Liver (tissue), 9 donors: Measurements from ENCODE around the gene NUDT21. TPM values are rescaled to one million over a fixed set of nuclear protein-coding genes. Genes with fewer than 3 reads are reported as not detected.
A peak's percentile ranks its signal among the peaks of the same experiment; 100 is the strongest.

Experiments used
- DNase-seq: peaks from one replicate; pipeline ENCODE4 v3.0.0-alpha.2; 2017; ENCODE audit warnings: low spot score
- H3K27ac ChIP-seq, 2 donors: one replicate each; pipeline ENCODE4 v1.7.0; 2013; ENCODE audit warnings: inconsistent platforms in 2 of 2, low read length in 2 of 2, control low read depth in 1 of 2, low read depth in 1 of 2, mild to moderate bottlenecking in 1 of 2
- H3K27me3 ChIP-seq, 4 donors: one replicate each; pipeline versions ENCODE4 v1.6.1 to v1.7.0; 2013; ENCODE audit warnings: low read length in 3 of 4, inconsistent platforms in 1 of 4, mild to moderate bottlenecking in 1 of 4, moderate library complexity in 1 of 4; ENCODE audit not compliant: control insufficient read depth in 4 of 4, insufficient read depth in 4 of 4
- H3K36me3 ChIP-seq, 4 donors: one replicate each; pipeline versions ENCODE4 v1.6.1 to v1.7.0; 2013; ENCODE audit warnings: low read length in 3 of 4, mild to moderate bottlenecking in 3 of 4, low read depth in 1 of 4, moderate library complexity in 1 of 4; ENCODE audit not compliant: control insufficient read depth in 4 of 4, insufficient read depth in 3 of 4
- H3K4me1 ChIP-seq, 4 donors: one replicate each; pipeline versions ENCODE4 v1.6.1 to v1.7.0; 2013; ENCODE audit warnings: low read length in 3 of 4, mild to moderate bottlenecking in 3 of 4, moderate library complexity in 1 of 4; ENCODE audit not compliant: control insufficient read depth in 4 of 4, insufficient read depth in 4 of 4
- H3K4me3 ChIP-seq, 3 donors: one replicate each; pipeline versions ENCODE4 v1.6.1 to v1.7.0; 2013; ENCODE audit warnings: low read length in 3 of 3, control low read depth in 1 of 3, low read depth in 1 of 3, mild to moderate bottlenecking in 1 of 3
- H3K9ac ChIP-seq, 2 donors: one replicate each; pipeline ENCODE4 v1.7.0; 2013; ENCODE audit warnings: low read length in 2 of 2, mild to moderate bottlenecking in 2 of 2, moderate library complexity in 2 of 2, control low read depth in 1 of 2, low read depth in 1 of 2
- H3K9me3 ChIP-seq, 4 donors: one replicate each; pipeline versions ENCODE4 v1.6.1 to v1.7.0; 2013; ENCODE audit warnings: low read length in 3 of 4; ENCODE audit not compliant: control insufficient read depth in 4 of 4
- ATF3 ChIP-seq: IDR thresholded peaks from 2 replicates; pipeline ENCODE4 v1.6.1; 2016; ENCODE audit warnings: antibody characterized with exemption
- CTCF ChIP-seq: fragments of 150-350 bp; IDR thresholded peaks from 2 replicates; pipeline ENCODE4 v1.5.1; 2017; ENCODE audit warnings: improper control_type of control experiment, low read depth, low read length; ENCODE audit not compliant: missing input control
- EGR1 ChIP-seq, 2 donors: IDR thresholded peaks; 2 replicates each; pipeline ENCODE4 v1.6.1; 2016 to 2018; ENCODE audit warnings: antibody characterized with exemption in 2 of 2, low read depth in 2 of 2
- FOXA1 ChIP-seq: IDR thresholded peaks from 2 replicates; pipeline ENCODE4 v1.6.1; 2016; ENCODE audit warnings: antibody characterized with exemption
- FOXA2 ChIP-seq: IDR thresholded peaks from 2 replicates; pipeline ENCODE4 v1.6.1; 2016; ENCODE audit warnings: antibody characterized with exemption
- HNF4A ChIP-seq, 2 donors: conservative IDR thresholded peaks; 2 replicates each; pipeline ENCODE4 v1.6.1; 2016; ENCODE audit warnings: antibody characterized with exemption in 2 of 2, mild to moderate bottlenecking in 2 of 2
- HNF4G ChIP-seq: IDR thresholded peaks from 2 replicates; pipeline ENCODE4 v1.6.1; 2016; ENCODE audit warnings: antibody characterized with exemption
- JUND ChIP-seq, 2 donors: IDR thresholded peaks; 2 replicates each; pipeline ENCODE4 v1.6.1; 2016; ENCODE audit warnings: antibody characterized with exemption in 2 of 2
- MAX ChIP-seq: IDR thresholded peaks from 2 replicates; pipeline ENCODE4 v1.6.1; 2016; ENCODE audit warnings: antibody characterized with exemption
- NR2F2 ChIP-seq: IDR thresholded peaks from 2 replicates; pipeline ENCODE4 v1.6.1; 2016; ENCODE audit warnings: antibody characterized with exemption
- RAD21 ChIP-seq, 2 donors: IDR thresholded peaks; 2 replicates each; pipeline ENCODE4 v1.6.1; 2016; ENCODE audit warnings: antibody characterized with exemption in 2 of 2, mild to moderate bottlenecking in 2 of 2
- RXRA ChIP-seq, 2 donors: IDR thresholded peaks; 2 replicates each; pipeline ENCODE4 v1.6.1; 2017 to 2018; ENCODE audit warnings: antibody characterized with exemption in 2 of 2, mild to moderate bottlenecking in 1 of 2
- SP1 ChIP-seq: IDR thresholded peaks from 2 replicates; pipeline ENCODE4 v1.6.1; 2018; ENCODE audit warnings: antibody characterized with exemption, mild to moderate bottlenecking
- TAF1 ChIP-seq: conservative IDR thresholded peaks from 2 replicates; pipeline ENCODE4 v1.6.1; 2016; ENCODE audit warnings: antibody characterized with exemption, mild to moderate bottlenecking
- WGBS: extraction: QIAGEN DNeasy Blood & Tissue Kit; methylation state at CpG from one replicate; pipeline ENCODE4 v1.1.7; 2013; 5-methylcytosine and 5-hydroxymethylcytosine counted together
- polyA plus RNA-seq, 2 donors: library from polyadenylated mRNA; stranded (reverse) in 1 of 2; unstranded in 1 of 2; fragments of 200-250 nt in 1 of 2; fragments of >200 nt in 1 of 2; fragmentation: Nextera tagmentation in 1 of 2; extraction: Ambion mirVana in 1 of 2; gene quantifications; one replicate each; pipeline versions ENCODE4 v1.2.1 to v1.2.3, GENCODE V29; 2013 to 2015
- total RNA-seq, 2 donors: library from RNA; depleted of rRNA; stranded (reverse); fragments of >200 nt; gene quantifications; one replicate each; pipeline ENCODE4 v1.2.3, GENCODE V29; 2014
- TF ChIP-seq, protein P1 (sequence below): IDR thresholded peaks from 2 replicates; pipeline ENCODE4 v1.6.1; 2016; ENCODE audit warnings: antibody characterized with exemption
- TF ChIP-seq, protein P2 (sequence below): IDR thresholded peaks from 2 replicates; pipeline ENCODE4 v1.6.1; 2016; ENCODE audit warnings: antibody characterized with exemption, mild to moderate bottlenecking
- donor health status: healthy.
- donor health status: healthy.
- donor health status: healthy.
- donor health status: healthy.
- donor health status: healthy.

NUDT21 gene
- total and polyA plus RNA-seq, 4 donors = 19.3 to 43.9 (median 27.2) TPM

DNA sequence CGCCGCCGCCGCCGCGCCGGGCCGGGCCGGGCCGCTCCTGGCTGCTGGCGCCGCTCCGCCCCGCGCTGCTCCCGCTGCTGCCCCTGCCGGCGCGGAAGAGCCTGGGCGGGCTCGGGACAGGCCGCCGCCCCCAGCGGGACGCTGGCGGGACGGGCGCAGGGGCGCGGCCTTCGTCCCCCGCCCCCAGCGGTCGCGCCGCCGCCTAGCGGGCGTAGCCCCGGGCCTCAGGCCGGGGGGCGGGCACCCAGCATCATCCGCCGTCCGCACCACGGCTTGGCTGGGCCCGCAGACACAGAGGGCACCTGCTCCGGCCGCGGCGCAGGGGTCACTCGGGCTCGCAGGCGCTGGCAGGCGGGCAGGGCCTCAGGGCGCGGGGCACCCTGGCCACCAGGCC is 25.7 kb downstream of the NUDT21 start, which contains the start of gene AMFR:
TSS of gene AMFR (minus strand) at position 107 of the 394 bp plus-strand sequence. CDS start 218 bp downstream, outside the sequence.
- H3K4me1 ChIP-seq = peaks cover 7 to 22% (median 17%) of the 10 kb centered on the region in 4 donors
- WGBS = under 1% methylated on average over 57 of the region's 57 CpGs
- H3K27ac ChIP-seq = peak within 1 kb of the TSS; percentile 79 to 82
- TF ChIP-seq CTCF (peak; percentile 64), ATF3 (no peak), FOXA2 (no peak), HNF4G (no peak), JUND (IDR thresholded peaks at IDR 0.05) (no peak)
- H3K27me3 ChIP-seq = no peaks in the 10 kb centered on the region
- peak; percentile 75 for DNase-seq
- H3K9ac ChIP-seq = peak within 1 kb of the TSS; percentile 62 to 97
- H3K4me3 ChIP-seq = peak within 1 kb of the TSS; percentile 67 to 99 (median 86)
- peaks cover 0 to 4% (median under 1%) of the 10 kb centered on the region in 4 donors for H3K36me3 ChIP-seq
- no peaks in the 10 kb centered on the region for H3K9me3 ChIP-seq

GRCh38 chr16:56424791-56425438 is 26.2 kb downstream of the NUDT21 start:
- WGBS = under 1% methylated on average over 79 of the region's 79 CpGs
- Histone ChIP-seq H3K4me1 (peaks cover 9 to 25% (median 17%) of the 10 kb centered on the region in 4 donors), H3K9ac (peak overlapping the region in 1 of 2 donors; percentile 62), H3K9me3 (no peaks in the 10 kb centered on the region), H3K4me3 (peak overlapping the region; percentile 67 to 99 (median 86)), H3K36me3 (no peaks in the 10 kb centered on the region), H3K27me3 (no peaks in the 10 kb centered on the region), H3K27ac (peak overlapping the region; percentile 79 to 82)
- DNase-seq = peak; percentile 63
- no peak for TF ChIP-seq CTCF
- TF ChIP-seq ATF3 = no peak
- no peak for TF ChIP-seq RAD21 (IDR thresholded peaks at IDR 0.05)
- no peak for TF ChIP-seq TAF1

DNA sequence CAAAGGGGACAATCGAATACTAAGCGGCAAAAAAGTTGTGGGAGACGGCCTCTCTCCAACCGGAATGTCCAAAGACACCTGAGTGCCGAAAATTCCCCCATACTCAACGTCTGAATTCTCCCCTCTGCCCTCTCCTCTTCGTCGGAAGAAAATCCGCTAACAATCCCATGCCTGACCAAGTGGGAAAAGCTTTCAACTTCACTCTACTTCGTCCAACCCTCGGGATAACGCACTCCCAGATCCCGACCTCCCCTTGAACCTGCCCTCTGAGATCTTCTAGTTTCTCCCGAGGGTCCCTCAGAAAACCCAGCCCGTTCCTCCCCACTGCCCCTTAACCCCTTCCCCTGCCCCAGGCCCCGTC is 26.7 kb downstream of the NUDT21 start:
- Histone ChIP-seq H3K36me3 (no peaks in the 10 kb centered on the region), H3K4me3 (peak overlapping the region; percentile 59 to 99 (median 86)), H3K4me1 (peaks cover 9 to 25% (median 17%) of the 10 kb centered on the region in 4 donors), H3K9me3 (no peaks in the 10 kb centered on the region), H3K27me3 (no peaks in the 10 kb centered on the region), H3K9ac (peak overlapping the region; percentile 42 to 97), H3K27ac (peak overlapping the region; percentile 79 to 82)
- peak; percentile 38 for DNase-seq
- 2% methylated on average over 16 of the region's 16 CpGs for WGBS
- TF ChIP-seq NR2F2 = no peak
- no peak for TF ChIP-seq HNF4A (conservative IDR thresholded peaks at IDR 0.05)
- TF ChIP-seq, protein P1, sequence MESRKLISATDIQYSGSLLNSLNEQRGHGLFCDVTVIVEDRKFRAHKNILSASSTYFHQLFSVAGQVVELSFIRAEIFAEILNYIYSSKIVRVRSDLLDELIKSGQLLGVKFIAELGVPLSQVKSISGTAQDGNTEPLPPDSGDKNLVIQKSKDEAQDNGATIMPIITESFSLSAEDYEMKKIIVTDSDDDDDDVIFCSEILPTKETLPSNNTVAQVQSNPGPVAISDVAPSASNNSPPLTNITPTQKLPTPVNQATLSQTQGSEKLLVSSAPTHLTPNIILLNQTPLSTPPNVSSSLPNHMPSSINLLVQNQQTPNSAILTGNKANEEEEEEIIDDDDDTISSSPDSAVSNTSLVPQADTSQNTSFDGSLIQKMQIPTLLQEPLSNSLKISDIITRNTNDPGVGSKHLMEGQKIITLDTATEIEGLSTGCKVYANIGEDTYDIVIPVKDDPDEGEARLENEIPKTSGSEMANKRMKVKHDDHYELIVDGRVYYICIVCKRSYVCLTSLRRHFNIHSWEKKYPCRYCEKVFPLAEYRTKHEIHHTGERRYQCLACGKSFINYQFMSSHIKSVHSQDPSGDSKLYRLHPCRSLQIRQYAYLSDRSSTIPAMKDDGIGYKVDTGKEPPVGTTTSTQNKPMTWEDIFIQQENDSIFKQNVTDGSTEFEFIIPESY = no peak
- TF ChIP-seq RXRA (IDR thresholded peaks at IDR 0.05) = no peak
- TF ChIP-seq TAF1 = no peak
- TF ChIP-seq SP1 = no peak
- TF ChIP-seq EGR1 (IDR thresholded peaks at IDR 0.05; ENCODE audit: low read depth in 2 of 2) = no peak
- TF ChIP-seq RAD21 (IDR thresholded peaks at IDR 0.05) = no peak
- TF ChIP-seq, protein P2, sequence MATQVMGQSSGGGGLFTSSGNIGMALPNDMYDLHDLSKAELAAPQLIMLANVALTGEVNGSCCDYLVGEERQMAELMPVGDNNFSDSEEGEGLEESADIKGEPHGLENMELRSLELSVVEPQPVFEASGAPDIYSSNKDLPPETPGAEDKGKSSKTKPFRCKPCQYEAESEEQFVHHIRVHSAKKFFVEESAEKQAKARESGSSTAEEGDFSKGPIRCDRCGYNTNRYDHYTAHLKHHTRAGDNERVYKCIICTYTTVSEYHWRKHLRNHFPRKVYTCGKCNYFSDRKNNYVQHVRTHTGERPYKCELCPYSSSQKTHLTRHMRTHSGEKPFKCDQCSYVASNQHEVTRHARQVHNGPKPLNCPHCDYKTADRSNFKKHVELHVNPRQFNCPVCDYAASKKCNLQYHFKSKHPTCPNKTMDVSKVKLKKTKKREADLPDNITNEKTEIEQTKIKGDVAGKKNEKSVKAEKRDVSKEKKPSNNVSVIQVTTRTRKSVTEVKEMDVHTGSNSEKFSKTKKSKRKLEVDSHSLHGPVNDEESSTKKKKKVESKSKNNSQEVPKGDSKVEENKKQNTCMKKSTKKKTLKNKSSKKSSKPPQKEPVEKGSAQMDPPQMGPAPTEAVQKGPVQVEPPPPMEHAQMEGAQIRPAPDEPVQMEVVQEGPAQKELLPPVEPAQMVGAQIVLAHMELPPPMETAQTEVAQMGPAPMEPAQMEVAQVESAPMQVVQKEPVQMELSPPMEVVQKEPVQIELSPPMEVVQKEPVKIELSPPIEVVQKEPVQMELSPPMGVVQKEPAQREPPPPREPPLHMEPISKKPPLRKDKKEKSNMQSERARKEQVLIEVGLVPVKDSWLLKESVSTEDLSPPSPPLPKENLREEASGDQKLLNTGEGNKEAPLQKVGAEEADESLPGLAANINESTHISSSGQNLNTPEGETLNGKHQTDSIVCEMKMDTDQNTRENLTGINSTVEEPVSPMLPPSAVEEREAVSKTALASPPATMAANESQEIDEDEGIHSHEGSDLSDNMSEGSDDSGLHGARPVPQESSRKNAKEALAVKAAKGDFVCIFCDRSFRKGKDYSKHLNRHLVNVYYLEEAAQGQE = no peak
- no peak for TF ChIP-seq FOXA1
- TF ChIP-seq MAX = no peak
